Panc1 (cell line): ENCODE measurements around the gene MAGT1. TPM values are rescaled to one million over a fixed set of nuclear protein-coding genes. Genes with fewer than 3 reads are reported as not detected.

Experiments used
- ATAC-seq: fragments of 200-7000 bp; cut with Tn5 transposase; 2 replicates; pipeline ENCODE4 v1.9.1; 2020; ENCODE audit warnings: mild to moderate bottlenecking, moderate library complexity
- BruUV-seq: library from RNA; stranded (reverse); fragments of 400-500 nt; replicated peaks from 2 replicates; lab custom pipeline; 2021; lab: Mats Ljungman, UMichigan
- CTCF ChIA-PET: fragments of 300-600 bp; sonication (Branson Sonifier 250); formaldehyde crosslinking; loops from one replicate; lab custom pipeline; 2022; ENCODE audit warnings: antibody characterized with exemption; lab: Charles Lee
- POLR2A ChIA-PET: fragments of 300-600 bp; sonication (Branson Sonifier 250); formaldehyde crosslinking; loops from one replicate; lab custom pipeline; 2022; ENCODE audit warnings: antibody characterized with exemption; lab: Charles Lee
- DNase-seq: peaks from one replicate; pipeline ENCODE4 v3.0.0-alpha.2; 2010; ENCODE audit warnings: low read depth, low spot score
- H3K27ac ChIP-seq: 2 replicates; pipeline ENCODE4 v1.5.1; 2011; ENCODE audit warnings: mild to moderate bottlenecking, low read length, inconsistent platforms
- H3K27me3 ChIP-seq: fragments of 200-500 bp; sonication (Bioruptor generic); 2 replicates; pipeline ENCODE4 v1.6.0; 2014; ENCODE audit warnings: low read length, inconsistent platforms; ENCODE audit not compliant: control insufficient read depth, insufficient read depth
- H3K36me3 ChIP-seq: fragments of 200-500 bp; sonication (Bioruptor generic); 2 replicates; pipeline ENCODE4 v1.5.1; 2014; ENCODE audit warnings: inconsistent platforms, mild to moderate bottlenecking, low read length, moderate library complexity; ENCODE audit not compliant: control insufficient read depth, insufficient read depth
- H3K4me1 ChIP-seq: 2 replicates; pipeline ENCODE4 v1.5.1; 2011; ENCODE audit warnings: inconsistent platforms, mild to moderate bottlenecking, low read length, moderate library complexity; ENCODE audit not compliant: control insufficient read depth, insufficient read depth
- H3K4me3 ChIP-seq, 2 experiments: 2 replicates each; pipeline ENCODE4 v1.5.1; 2011 to 2012; ENCODE audit warnings: low read depth in 2 of 2, low read length in 2 of 2, mild to moderate bottlenecking in 2 of 2, inconsistent platforms in 1 of 2, moderate library complexity in 1 of 2
- H3K9me3 ChIP-seq: fragments of 200-500 bp; sonication (Bioruptor generic); 2 replicates; pipeline ENCODE4 v1.5.1; 2014; ENCODE audit warnings: low read depth, mild to moderate bottlenecking, inconsistent platforms, low read length, moderate library complexity; ENCODE audit not compliant: control insufficient read depth, insufficient read depth
- POLR2AphosphoS5 ChIP-seq: IDR thresholded peaks from 2 replicates; pipeline ENCODE4 v1.6.1; 2012; ENCODE audit warnings: mild to moderate bottlenecking, low read depth, low read length, moderate library complexity
- SIN3A ChIP-seq: IDR thresholded peaks from 2 replicates; pipeline ENCODE4 v1.6.1; 2012; ENCODE audit warnings: low read depth, mild to moderate bottlenecking, low read length, moderate library complexity, borderline replicate concordance; ENCODE audit not compliant: insufficient read depth
- TCF7L2 ChIP-seq: IDR thresholded peaks from 2 replicates; pipeline ENCODE4 v1.6.1; 2011; ENCODE audit warnings: mild to moderate bottlenecking, low read depth, low read length, inconsistent platforms
- in situ Hi-C: cut with HindIII; loops from 2 replicates; pipeline ENCODE4 v1.10.0; 2016; ENCODE audit warnings: low sequenced_read_pairs, low pct_unique_long_range_greater_than_20kb
- intact Hi-C: fragments of 100-400 bp; cut with micrococcal nuclease; formaldehyde crosslinking; loops from one replicate; pipeline ENCODE4 v1.10.0; 2022; ENCODE audit not compliant: unreplicated experiment
- total RNA-seq: library from RNA; stranded (reverse); gene quantifications from one replicate; pipeline ENCODE4 v1.2.1, GENCODE V29; 2021; ENCODE audit not compliant: unreplicated experiment
- TF ChIP-seq, protein P1 (sequence below): fragments of 450-650 bp; IDR thresholded peaks from 2 replicates; pipeline ENCODE4 v1.5.1; 2017; ENCODE audit warnings: mild to moderate bottlenecking
- TF ChIP-seq, protein P2 (sequence below), 2 experiments: IDR thresholded peaks; 2 replicates each; pipeline ENCODE4 v1.6.1; 2011 to 2012; ENCODE audit warnings: low read depth in 2 of 2, control low read depth in 1 of 2, low read length in 1 of 2, mild to moderate bottlenecking in 1 of 2, moderate library complexity in 1 of 2; ENCODE audit not compliant: insufficient read depth in 1 of 2

MAGT1 gene
- total RNA-seq, 1 experiment from 2014 or later: 60.0 TPM

DNA sequence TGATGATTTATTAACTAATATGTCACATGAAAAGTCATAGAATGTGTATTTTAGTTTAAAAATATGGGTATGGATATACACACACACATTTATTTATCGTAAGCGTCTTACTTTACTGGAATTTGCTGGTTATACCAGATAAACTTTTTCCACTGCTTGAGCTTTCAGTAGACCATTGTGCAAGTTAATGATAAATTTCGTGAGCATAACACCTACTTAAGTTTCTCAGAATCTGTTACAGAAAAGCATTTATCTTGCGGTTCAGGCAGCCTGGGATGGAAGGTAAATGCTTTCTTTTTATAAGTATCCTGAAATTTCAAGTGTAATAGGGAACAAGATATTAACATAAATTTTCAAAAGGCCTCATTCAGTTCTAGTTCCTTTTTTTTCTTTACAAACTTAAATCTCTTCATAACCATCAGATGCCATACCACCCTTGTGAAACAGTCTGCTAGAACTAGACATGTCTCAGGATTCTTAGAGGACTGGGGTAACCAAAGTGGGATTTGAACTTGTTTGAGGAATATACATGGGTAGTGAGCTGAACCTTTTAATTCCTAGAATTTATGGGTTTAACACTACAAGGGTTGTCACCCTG, 42.9 kb upstream of the MAGT1 start:
- intact Hi-C loops: no loop called here
- TF ChIP-seq SIN3A (no peak), POLR2AphosphoS5 (no peak), TCF7L2 (no peak)
- TF ChIP-seq, protein P1, sequence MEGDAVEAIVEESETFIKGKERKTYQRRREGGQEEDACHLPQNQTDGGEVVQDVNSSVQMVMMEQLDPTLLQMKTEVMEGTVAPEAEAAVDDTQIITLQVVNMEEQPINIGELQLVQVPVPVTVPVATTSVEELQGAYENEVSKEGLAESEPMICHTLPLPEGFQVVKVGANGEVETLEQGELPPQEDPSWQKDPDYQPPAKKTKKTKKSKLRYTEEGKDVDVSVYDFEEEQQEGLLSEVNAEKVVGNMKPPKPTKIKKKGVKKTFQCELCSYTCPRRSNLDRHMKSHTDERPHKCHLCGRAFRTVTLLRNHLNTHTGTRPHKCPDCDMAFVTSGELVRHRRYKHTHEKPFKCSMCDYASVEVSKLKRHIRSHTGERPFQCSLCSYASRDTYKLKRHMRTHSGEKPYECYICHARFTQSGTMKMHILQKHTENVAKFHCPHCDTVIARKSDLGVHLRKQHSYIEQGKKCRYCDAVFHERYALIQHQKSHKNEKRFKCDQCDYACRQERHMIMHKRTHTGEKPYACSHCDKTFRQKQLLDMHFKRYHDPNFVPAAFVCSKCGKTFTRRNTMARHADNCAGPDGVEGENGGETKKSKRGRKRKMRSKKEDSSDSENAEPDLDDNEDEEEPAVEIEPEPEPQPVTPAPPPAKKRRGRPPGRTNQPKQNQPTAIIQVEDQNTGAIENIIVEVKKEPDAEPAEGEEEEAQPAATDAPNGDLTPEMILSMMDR: no peak
- TF ChIP-seq, protein P2, sequence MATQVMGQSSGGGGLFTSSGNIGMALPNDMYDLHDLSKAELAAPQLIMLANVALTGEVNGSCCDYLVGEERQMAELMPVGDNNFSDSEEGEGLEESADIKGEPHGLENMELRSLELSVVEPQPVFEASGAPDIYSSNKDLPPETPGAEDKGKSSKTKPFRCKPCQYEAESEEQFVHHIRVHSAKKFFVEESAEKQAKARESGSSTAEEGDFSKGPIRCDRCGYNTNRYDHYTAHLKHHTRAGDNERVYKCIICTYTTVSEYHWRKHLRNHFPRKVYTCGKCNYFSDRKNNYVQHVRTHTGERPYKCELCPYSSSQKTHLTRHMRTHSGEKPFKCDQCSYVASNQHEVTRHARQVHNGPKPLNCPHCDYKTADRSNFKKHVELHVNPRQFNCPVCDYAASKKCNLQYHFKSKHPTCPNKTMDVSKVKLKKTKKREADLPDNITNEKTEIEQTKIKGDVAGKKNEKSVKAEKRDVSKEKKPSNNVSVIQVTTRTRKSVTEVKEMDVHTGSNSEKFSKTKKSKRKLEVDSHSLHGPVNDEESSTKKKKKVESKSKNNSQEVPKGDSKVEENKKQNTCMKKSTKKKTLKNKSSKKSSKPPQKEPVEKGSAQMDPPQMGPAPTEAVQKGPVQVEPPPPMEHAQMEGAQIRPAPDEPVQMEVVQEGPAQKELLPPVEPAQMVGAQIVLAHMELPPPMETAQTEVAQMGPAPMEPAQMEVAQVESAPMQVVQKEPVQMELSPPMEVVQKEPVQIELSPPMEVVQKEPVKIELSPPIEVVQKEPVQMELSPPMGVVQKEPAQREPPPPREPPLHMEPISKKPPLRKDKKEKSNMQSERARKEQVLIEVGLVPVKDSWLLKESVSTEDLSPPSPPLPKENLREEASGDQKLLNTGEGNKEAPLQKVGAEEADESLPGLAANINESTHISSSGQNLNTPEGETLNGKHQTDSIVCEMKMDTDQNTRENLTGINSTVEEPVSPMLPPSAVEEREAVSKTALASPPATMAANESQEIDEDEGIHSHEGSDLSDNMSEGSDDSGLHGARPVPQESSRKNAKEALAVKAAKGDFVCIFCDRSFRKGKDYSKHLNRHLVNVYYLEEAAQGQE (IDR thresholded peaks at IDR 0.05; ENCODE audit: insufficient read depth in 1 of 2, low read depth in 2 of 2, low read length in 1 of 2): no peak
- Histone ChIP-seq H3K4me3 (no peak overlapping the region), H3K36me3 (no peaks in the 10 kb centered on the region), H3K9me3 (no peaks in the 10 kb centered on the region), H3K27me3 (no peaks in the 10 kb centered on the region), H3K4me1 (peaks cover 19% of the 10 kb centered on the region), H3K27ac (peak overlapping the region; percentile 25; the same call in 1 of the 2 replicates)
- in situ Hi-C loops: no loop called here
- ATAC-seq: no peak
- no peak for DNase-seq
- ChIA-PET POLR2A (no interaction called here), CTCF (no interaction called here)
- no TSS peak for BruUV-seq

DNA sequence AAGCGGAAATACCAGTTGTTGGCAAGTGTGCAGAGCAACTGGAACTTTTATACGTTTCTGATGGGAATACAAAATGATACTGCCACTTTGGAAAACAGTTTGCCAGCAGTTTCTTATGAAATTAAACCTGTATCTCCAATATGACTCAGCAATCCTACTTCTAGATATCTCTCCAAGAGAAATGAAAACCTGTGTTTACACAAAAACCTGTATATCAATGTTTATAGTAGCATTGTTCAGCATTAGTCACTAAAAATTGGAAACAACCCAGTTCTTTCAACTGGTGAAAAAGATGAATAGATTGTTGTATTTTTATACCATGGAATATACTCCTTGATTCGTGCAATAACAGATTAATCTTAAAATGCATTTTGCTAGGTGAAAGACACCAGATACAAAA, 42.1 kb upstream of the MAGT1 start:
- peaks cover 12% of the 10 kb centered on the region; the same call in 1 of the 2 replicates for H3K4me1 ChIP-seq
- H3K27ac ChIP-seq: peak overlapping the region; percentile 40
- H3K27me3 ChIP-seq: no peaks in the 10 kb centered on the region
- no peak for DNase-seq
- intact Hi-C loops (no loop called here), in situ Hi-C loops (no loop called here)
- BruUV-seq: no TSS peak
- CTCF ChIA-PET: interaction anchor here (0.6 kb wide), 1 partner anchor 27 kb away, joined by 6 read pairs; no protein-coding TSS in a partner anchor
- TF ChIP-seq TCF7L2 (no peak), SIN3A (no peak), POLR2AphosphoS5 (no peak)
- TF ChIP-seq, protein P2 (IDR thresholded peaks at IDR 0.05; ENCODE audit: insufficient read depth in 1 of 2, low read depth in 2 of 2, low read length in 1 of 2): no peak
- TF ChIP-seq, protein P1: no peak
- no peaks in the 10 kb centered on the region for H3K9me3 ChIP-seq
- H3K4me3 ChIP-seq: no peak overlapping the region
- no peaks in the 10 kb centered on the region for H3K36me3 ChIP-seq
- POLR2A ChIA-PET: no interaction called here
- ATAC-seq: peak; percentile 86
